Suprapubic skin (tissue), 4 donors: Measurements from ENCODE around the gene MYH6. TPM values are rescaled to one million over a fixed set of nuclear protein-coding genes. Genes with fewer than 3 reads are reported as not detected.

Experiments
- DNase-seq, 2 donors: peaks; one replicate each; pipeline ENCODE4 v3.0.0-alpha.2; 2019; ENCODE audit warnings: low spot score in 2 of 2
- H3K27ac ChIP-seq: fragments of 200-600 bp; sonication (generic); one replicate; pipeline ENCODE4 v1.5.1; 2019
- H3K27me3 ChIP-seq: fragments of 200-600 bp; sonication (generic); one replicate; pipeline ENCODE4 v1.5.1; 2019
- H3K36me3 ChIP-seq: fragments of 200-600 bp; sonication (generic); one replicate; pipeline ENCODE4 v1.5.1; 2019
- H3K4me1 ChIP-seq: fragments of 200-600 bp; sonication (generic); one replicate; pipeline ENCODE4 v1.5.1; 2019
- H3K4me3 ChIP-seq: fragments of 200-600 bp; sonication (generic); one replicate; pipeline ENCODE4 v1.5.1; 2019; ENCODE audit warnings: mild to moderate bottlenecking
- H3K9me3 ChIP-seq: fragments of 200-600 bp; sonication (generic); one replicate; pipeline ENCODE4 v1.5.1; 2019
- CTCF ChIP-seq, 2 donors: fragments of 200-600 bp in 1 of 2; fragments of 450-650 bp in 1 of 2; sonication (generic) in 1 of 2; IDR thresholded peaks; one replicate each; pipeline ENCODE4 v1.5.1; 2016 to 2019; ENCODE audit warnings: antibody characterized with exemption in 2 of 2, mild to moderate bottlenecking in 1 of 2, moderate library complexity in 1 of 2
- EP300 ChIP-seq: sonication (generic); formaldehyde crosslinking; IDR thresholded peaks from one replicate; pipeline ENCODE4 v1.6.1; 2017; ENCODE audit warnings: antibody characterized with exemption
- POLR2A ChIP-seq, 2 donors: fragments of 450-650 bp; IDR thresholded peaks; one replicate each; pipeline ENCODE4 v1.6.1; 2017; ENCODE audit warnings: antibody characterized with exemption in 2 of 2, mild to moderate bottlenecking in 2 of 2, moderate library complexity in 2 of 2
- POLR2AphosphoS5 ChIP-seq, 3 donors: sonication (generic); formaldehyde crosslinking; IDR thresholded peaks; one replicate each; pipeline ENCODE4 v1.6.1; 2017; ENCODE audit warnings: antibody characterized with exemption in 3 of 3
- WGBS: methylation state at CpG from one replicate; pipeline ENCODE4 v1.1.5; 2018; 5-methylcytosine and 5-hydroxymethylcytosine counted together
- total RNA-seq, 4 donors: library from RNA; depleted of rRNA; stranded (reverse); fragments of >200 nt; gene quantifications; one replicate each; pipeline ENCODE4 v1.1.0, GENCODE V29; 2016

Gene MYH6
- total RNA-seq, 4 donors from 2014 or later: not detected

DNA sequence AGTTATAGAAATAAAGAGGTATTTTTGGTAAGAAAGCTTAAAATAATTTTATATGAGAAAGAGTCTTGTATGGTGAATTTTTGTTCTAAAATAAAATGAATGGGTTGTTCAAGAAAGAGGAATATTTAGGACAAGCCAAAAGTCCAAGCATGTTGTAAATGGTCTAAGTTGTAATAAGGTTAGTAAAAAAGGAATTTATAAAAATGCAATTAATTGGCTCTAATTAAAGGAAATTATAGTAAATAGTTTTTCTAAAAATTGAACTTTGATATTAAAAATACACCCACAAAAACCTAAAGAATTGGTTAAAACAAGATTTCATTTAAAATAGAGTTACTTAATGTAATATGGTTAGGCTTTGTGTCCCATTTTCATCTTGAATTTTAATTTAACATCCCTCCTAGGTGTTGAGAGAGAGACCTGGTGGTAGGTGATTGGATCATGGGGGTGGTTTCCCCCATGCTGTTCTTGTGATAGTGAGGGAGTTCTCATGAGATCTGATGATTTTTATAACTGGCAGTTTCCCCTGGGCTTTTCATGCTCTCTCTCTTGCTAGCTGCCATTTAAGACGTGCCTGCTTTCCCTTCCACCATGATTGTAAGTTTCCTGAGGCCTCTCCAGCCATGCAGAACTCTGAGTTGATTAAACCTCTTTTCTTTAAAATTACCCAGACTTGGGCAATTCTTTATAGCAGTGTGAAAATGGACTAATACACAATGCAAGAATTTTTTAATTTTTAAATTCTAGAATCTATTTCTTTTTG lies 68.4 kb downstream of the MYH6 start:
- Histone ChIP-seq H3K9me3 (no peaks in the 10 kb centered on the region), H3K27ac (no peak overlapping the region), H3K36me3 (no peaks in the 10 kb centered on the region), H3K27me3 (no peaks in the 10 kb centered on the region), H3K4me3 (no peak overlapping the region), H3K4me1 (no peaks in the 10 kb centered on the region)
- WGBS: 86% methylated on average over 1 of the region's 1 CpG
- no peak for DNase-seq
- no peak for TF ChIP-seq POLR2A (IDR thresholded peaks at IDR 0.05)
- no peak for TF ChIP-seq EP300
- TF ChIP-seq CTCF (IDR thresholded peaks at IDR 0.05): no peak
- TF ChIP-seq POLR2AphosphoS5 (IDR thresholded peaks at IDR 0.05): no peak

DNA sequence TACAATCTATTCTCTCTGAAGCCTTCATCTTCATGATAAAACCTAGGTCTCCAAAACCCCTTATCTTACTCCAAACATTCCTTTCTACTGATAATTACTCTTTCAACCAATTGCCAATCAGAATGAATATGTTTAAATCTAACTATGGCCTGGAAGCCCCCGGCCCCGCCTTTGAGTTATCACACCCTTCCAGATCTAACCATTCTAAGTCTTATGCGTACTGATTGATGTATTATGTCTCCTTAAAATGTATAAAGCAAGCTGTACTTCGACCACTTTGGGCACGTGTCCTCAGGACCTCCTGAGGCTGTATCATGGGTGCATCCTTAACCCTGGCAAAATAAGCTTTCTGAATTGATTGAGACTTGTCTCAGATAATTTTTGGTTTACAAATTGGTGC lies 72.5 kb downstream of the MYH6 start:
- H3K4me1 ChIP-seq: no peaks in the 10 kb centered on the region
- 88% methylated on average over 5 of the region's 5 CpGs for WGBS
- no peak overlapping the region for H3K27ac ChIP-seq
- DNase-seq: no peak
- H3K36me3 ChIP-seq: no peaks in the 10 kb centered on the region
- H3K4me3 ChIP-seq: no peak overlapping the region
- TF ChIP-seq CTCF (IDR thresholded peaks at IDR 0.05): no peak
- no peak for TF ChIP-seq EP300
- no peak for TF ChIP-seq POLR2AphosphoS5 (IDR thresholded peaks at IDR 0.05)
- TF ChIP-seq POLR2A (IDR thresholded peaks at IDR 0.05): no peak
- H3K9me3 ChIP-seq: no peaks in the 10 kb centered on the region
- H3K27me3 ChIP-seq: no peaks in the 10 kb centered on the region

Other genes with a start within 250 kb of the MYH6 start
- 10 to 100 TPM; 45.2 to 67.7 (median 53.2) TPM for gene SLC7A8, start 224.6 kb downstream of the MYH6 start, total RNA-seq
- gene RNF212B, start 170.3 kb downstream of the MYH6 start, total RNA-seq: not detected
- 10 to 100 TPM in 1 of 4 donors, 1 to 10 TPM in 3; 7.8 to 13.1 (median 8.5) TPM for gene HOMEZ, start 122.1 kb downstream of the MYH6 start, total RNA-seq
- gene PPP1R3E, start 105.4 kb downstream of the MYH6 start, total RNA-seq: 10 to 100 TPM; 15.3 to 29.9 (median 22.5) TPM
- 10 to 100 TPM; 35.4 to 48.4 (median 44.7) TPM for gene BCL2L2, start 101.4 kb downstream of the MYH6 start, total RNA-seq
- gene PABPN1, start 86.8 kb downstream of the MYH6 start, total RNA-seq: 100 to 1,000 TPM in 1 of 4 donors, 10 to 100 TPM in 3; 45.1 to 109 (median 58.8) TPM
- gene SLC22A17, start 55.4 kb downstream of the MYH6 start, total RNA-seq: 10 to 100 TPM; 15.4 to 67.6 (median 22.5) TPM
- gene EFS, start 43.1 kb downstream of the MYH6 start, total RNA-seq: 10 to 100 TPM; 63.0 to 74.0 (median 64.8) TPM
- gene IL25, start 35.5 kb downstream of the MYH6 start, total RNA-seq: 1 to 10 TPM in 1 of 4 donors, under 1 TPM in 1, not detected in 2; 0.68 to 1.2 TPM
- gene CMTM5, start 31.2 kb downstream of the MYH6 start, total RNA-seq: under 1 TPM in 1 of 4 donors, not detected in 3; 0.76 TPM
- gene MYH7, start 27.4 kb upstream of the MYH6 start, total RNA-seq: not detected
- 10 to 100 TPM; 31.1 to 61.4 (median 46.5) TPM for gene NGDN, start 61.4 kb upstream of the MYH6 start, total RNA-seq
- 1 to 10 TPM in 1 of 4 donors, under 1 TPM in 3; 0.16 to 1.4 (median 0.56) TPM for gene ZFHX2, start 143.5 kb upstream of the MYH6 start, total RNA-seq
- 10 to 100 TPM in 2 of 4 donors, 1 to 10 TPM in 2; 7.0 to 16.7 (median 11.8) TPM for gene THTPA, start 148.0 kb upstream of the MYH6 start, total RNA-seq
- 100 to 1,000 TPM; 117 to 415 (median 150) TPM for gene AP1G2, start 159.5 kb upstream of the MYH6 start, total RNA-seq
- under 1 TPM in 3 of 4 donors, not detected in 1; 0.30 to 0.60 (median 0.30) TPM for gene JPH4, start 170.5 kb upstream of the MYH6 start, total RNA-seq
- 1 to 10 TPM in 2 of 4 donors, under 1 TPM in 2; 0.21 to 2.6 (median 1.3) TPM for gene DHRS2, start 228.1 kb upstream of the MYH6 start, total RNA-seq